ENCODE results near the gene PLAAT1.

Gene PLAAT1

DNA sequence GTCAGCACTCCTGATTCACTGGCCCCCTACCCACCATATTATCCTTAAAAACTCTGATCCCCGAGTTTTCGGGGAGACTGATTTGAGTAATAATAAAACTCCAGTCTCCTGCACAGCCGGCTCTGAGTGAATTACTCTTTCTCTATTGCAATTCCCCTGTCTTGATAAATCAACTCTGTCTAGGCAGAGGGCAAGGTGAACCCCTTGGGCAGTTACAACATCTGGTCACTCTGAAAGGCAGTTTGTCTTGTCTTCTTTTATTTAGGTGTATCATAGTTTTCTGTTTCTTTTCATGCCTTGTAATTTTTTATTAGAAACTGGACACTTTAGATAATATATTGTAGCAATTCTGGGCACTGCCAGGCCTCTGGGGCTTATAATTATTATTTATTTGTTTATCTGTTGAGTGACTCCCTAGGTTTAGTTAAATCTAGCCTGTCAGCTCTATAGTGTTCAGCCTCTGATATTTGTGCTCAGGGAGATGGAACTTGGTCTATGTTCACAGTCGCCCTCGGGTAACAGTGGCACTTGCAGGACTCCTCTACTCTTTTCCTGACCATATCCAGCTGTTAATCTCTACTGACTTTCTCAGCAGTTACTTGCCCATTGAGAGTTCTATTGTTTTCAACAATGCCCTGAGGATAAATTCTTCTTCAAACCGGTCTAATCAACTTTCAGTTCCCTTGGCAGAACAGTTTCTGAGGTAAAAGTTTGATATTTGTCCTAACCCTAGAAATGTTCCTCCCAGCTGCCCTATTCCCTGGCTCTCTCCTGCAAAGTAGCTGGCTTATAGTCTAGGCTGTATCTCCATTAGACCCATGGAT is 15.5 kb upstream of the PLAAT1 start:
- no peaks in the 10 kb centered on the region for H3K4me1 ChIP-seq (ENCODE audit: insufficient read depth, low read length)
- TF ChIP-seq, protein P1, sequence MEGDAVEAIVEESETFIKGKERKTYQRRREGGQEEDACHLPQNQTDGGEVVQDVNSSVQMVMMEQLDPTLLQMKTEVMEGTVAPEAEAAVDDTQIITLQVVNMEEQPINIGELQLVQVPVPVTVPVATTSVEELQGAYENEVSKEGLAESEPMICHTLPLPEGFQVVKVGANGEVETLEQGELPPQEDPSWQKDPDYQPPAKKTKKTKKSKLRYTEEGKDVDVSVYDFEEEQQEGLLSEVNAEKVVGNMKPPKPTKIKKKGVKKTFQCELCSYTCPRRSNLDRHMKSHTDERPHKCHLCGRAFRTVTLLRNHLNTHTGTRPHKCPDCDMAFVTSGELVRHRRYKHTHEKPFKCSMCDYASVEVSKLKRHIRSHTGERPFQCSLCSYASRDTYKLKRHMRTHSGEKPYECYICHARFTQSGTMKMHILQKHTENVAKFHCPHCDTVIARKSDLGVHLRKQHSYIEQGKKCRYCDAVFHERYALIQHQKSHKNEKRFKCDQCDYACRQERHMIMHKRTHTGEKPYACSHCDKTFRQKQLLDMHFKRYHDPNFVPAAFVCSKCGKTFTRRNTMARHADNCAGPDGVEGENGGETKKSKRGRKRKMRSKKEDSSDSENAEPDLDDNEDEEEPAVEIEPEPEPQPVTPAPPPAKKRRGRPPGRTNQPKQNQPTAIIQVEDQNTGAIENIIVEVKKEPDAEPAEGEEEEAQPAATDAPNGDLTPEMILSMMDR (IDR thresholded peaks at IDR 0.05; ENCODE audit: borderline replicate concordance, extremely low read depth, low read length, poor library complexity, severe bottlenecking) = no peak
- TF ChIP-seq EZH2 (IDR thresholded peaks at IDR 0.05; ENCODE audit: borderline replicate concordance, low read depth, low read length, severe bottlenecking) = no peak
- no peak overlapping the region for H3K27ac ChIP-seq (ENCODE audit: low read length)
- ATAC-seq (ENCODE audit: insufficient read depth, low read depth) = no peak
- DNase-seq = no peak
- H3K36me3 ChIP-seq (ENCODE audit: insufficient read depth, low read length) = no peaks in the 10 kb centered on the region
- no peak overlapping the region for H3K4me3 ChIP-seq (ENCODE audit: low read depth in 1 of 2, low read length in 2 of 2)
- no peak overlapping the region for H3K9ac ChIP-seq (ENCODE audit: low read depth, low read length)
- no peak overlapping the region for H2AFZ ChIP-seq (ENCODE audit: low read depth, low read length)
- H3K27me3 ChIP-seq (ENCODE audit: insufficient read depth, low read length, poor library complexity) = no peaks in the 10 kb centered on the region
- H3K9me3 ChIP-seq (ENCODE audit: insufficient read depth, low read length, severe bottlenecking) = no peaks in the 10 kb centered on the region
- no peaks in the 10 kb centered on the region for H4K20me1 ChIP-seq (ENCODE audit: insufficient read depth, low read length)
- no peaks in the 10 kb centered on the region for H3K79me2 ChIP-seq (ENCODE audit: insufficient read depth, low read length)
- H3K4me2 ChIP-seq (ENCODE audit: insufficient read depth, low read length) = no peak overlapping the region

DNA sequence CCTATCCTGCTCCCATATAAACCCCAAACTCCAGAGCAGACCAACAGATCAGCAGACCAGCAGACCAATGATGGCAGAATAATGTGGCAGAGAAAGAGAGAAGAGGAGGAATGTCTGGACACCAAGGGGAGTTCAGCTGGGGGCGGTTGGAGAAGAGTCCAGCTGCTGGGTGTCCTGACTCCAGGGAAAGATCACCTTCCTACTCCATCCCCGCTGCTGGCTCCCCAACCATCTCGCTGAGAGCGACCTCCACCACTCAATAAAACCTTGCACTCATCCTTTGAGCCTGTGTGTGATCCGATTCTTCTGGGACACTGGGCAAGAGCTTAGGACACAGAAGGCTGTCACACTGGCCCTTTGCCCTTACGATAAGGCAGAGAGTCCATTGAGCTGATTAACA is 12.8 kb upstream of the PLAAT1 start:
- Histone ChIP-seq H3K27me3 (ENCODE audit: insufficient read depth, low read length, poor library complexity) (no peaks in the 10 kb centered on the region), H3K79me2 (ENCODE audit: insufficient read depth, low read length) (no peaks in the 10 kb centered on the region), H3K9me3 (ENCODE audit: insufficient read depth, low read length, severe bottlenecking) (no peaks in the 10 kb centered on the region), H3K9ac (ENCODE audit: low read depth, low read length) (no peak overlapping the region), H3K4me2 (ENCODE audit: insufficient read depth, low read length) (no peak overlapping the region), H3K36me3 (ENCODE audit: insufficient read depth, low read length) (no peaks in the 10 kb centered on the region), H2AFZ (ENCODE audit: low read depth, low read length) (no peak overlapping the region), H3K4me3 (ENCODE audit: low read depth in 1 of 2, low read length in 2 of 2) (no peak overlapping the region), H4K20me1 (ENCODE audit: insufficient read depth, low read length) (no peaks in the 10 kb centered on the region), H3K4me1 (ENCODE audit: insufficient read depth, low read length) (no peaks in the 10 kb centered on the region), H3K27ac (ENCODE audit: low read length) (no peak overlapping the region)
- DNase-seq (no peak), ATAC-seq (ENCODE audit: insufficient read depth, low read depth) (no peak)
- no peak for TF ChIP-seq EZH2 (IDR thresholded peaks at IDR 0.05; ENCODE audit: borderline replicate concordance, low read depth, low read length, severe bottlenecking)
- TF ChIP-seq, protein P1 (IDR thresholded peaks at IDR 0.05; ENCODE audit: borderline replicate concordance, extremely low read depth, low read length, poor library complexity, severe bottlenecking) = no peak

DNA sequence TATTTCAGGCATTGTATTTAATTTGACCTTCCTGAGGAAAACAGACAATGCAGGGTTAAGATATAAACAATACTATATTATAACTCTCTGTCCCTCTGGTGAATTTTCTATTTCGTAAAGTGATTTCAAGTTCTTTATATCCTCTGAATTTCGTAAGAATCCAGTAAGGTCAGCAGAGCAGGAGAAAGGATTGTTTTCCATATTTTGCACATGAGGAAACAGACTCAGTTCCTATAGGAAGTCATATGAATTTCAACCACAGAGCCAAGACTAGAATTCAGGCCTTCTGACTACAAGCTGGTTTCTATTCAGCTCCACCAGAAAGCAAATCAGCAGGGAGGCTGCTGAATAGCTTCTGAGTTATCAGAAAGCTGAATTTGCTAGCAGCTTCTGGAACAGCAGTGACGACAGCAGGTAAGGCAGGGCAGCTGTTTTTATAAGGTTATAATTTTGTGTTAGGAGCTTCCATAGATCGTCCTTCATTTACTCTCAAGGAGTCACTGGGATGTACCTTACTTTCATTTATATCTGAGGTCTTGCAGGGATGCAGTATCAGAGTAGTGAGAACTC is 11.1 kb upstream of the PLAAT1 start:
- no peak overlapping the region for H3K4me2 ChIP-seq (ENCODE audit: insufficient read depth, low read length)
- no peak overlapping the region for H3K9ac ChIP-seq (ENCODE audit: low read depth, low read length)
- no peaks in the 10 kb centered on the region for H3K9me3 ChIP-seq (ENCODE audit: insufficient read depth, low read length, severe bottlenecking)
- ATAC-seq (ENCODE audit: insufficient read depth, low read depth) (no peak), DNase-seq (no peak)
- no peaks in the 10 kb centered on the region for H3K79me2 ChIP-seq (ENCODE audit: insufficient read depth, low read length)
- no peaks in the 10 kb centered on the region for H3K4me1 ChIP-seq (ENCODE audit: insufficient read depth, low read length)
- no peak overlapping the region for H3K27ac ChIP-seq (ENCODE audit: low read length)
- peaks cover 4% of the 10 kb centered on the region for H3K27me3 ChIP-seq (ENCODE audit: insufficient read depth, low read length, poor library complexity)
- TF ChIP-seq, protein P1 (IDR thresholded peaks at IDR 0.05; ENCODE audit: borderline replicate concordance, extremely low read depth, low read length, poor library complexity, severe bottlenecking) = no peak
- no peak for TF ChIP-seq EZH2 (IDR thresholded peaks at IDR 0.05; ENCODE audit: borderline replicate concordance, low read depth, low read length, severe bottlenecking)
- no peaks in the 10 kb centered on the region for H4K20me1 ChIP-seq (ENCODE audit: insufficient read depth, low read length)
- no peak overlapping the region for H2AFZ ChIP-seq (ENCODE audit: low read depth, low read length)
- no peak overlapping the region for H3K4me3 ChIP-seq (ENCODE audit: low read depth in 1 of 2, low read length in 2 of 2)
- no peaks in the 10 kb centered on the region for H3K36me3 ChIP-seq (ENCODE audit: insufficient read depth, low read length)

Data from DND-41 (cell line).